Heart right ventricle (tissue), 16 donors: ENCODE results near the gene THSD7A. TPM values are rescaled to one million over a fixed set of nuclear protein-coding genes. Genes with fewer than 3 reads are reported as not detected.

Source experiments
- ATAC-seq, 8 donors: fragments of 200-7000 bp; cut with Tn5 transposase; one replicate each; pipeline ENCODE4 v1.9.1; 2020; ENCODE audit warnings: mild to moderate bottlenecking in 8 of 8, moderate library complexity in 8 of 8, moderate number of reproducible peaks in 1 of 8
- DNase-seq, 2 donors: peaks; one replicate each; pipeline ENCODE4 v3.0.0-alpha.2; 2020
- H3K27ac ChIP-seq, 10 donors: fragments of 200-600 bp; sonication (generic) in 2 of 10; one replicate each; pipeline versions ENCODE4 v1.5.0 to v1.8.0; 2020 to 2022; ENCODE audit warnings: mild to moderate bottlenecking in 3 of 10
- H3K27me3 ChIP-seq, 7 donors: fragments of 200-600 bp; one replicate each; pipeline ENCODE4 v1.8.0; 2021 to 2022; ENCODE audit warnings: mild to moderate bottlenecking in 2 of 7
- H3K36me3 ChIP-seq, 9 donors: fragments of 200-600 bp; sonication (generic) in 1 of 9; one replicate each; pipeline versions ENCODE4 v1.5.0 to v1.8.0; 2020 to 2022; ENCODE audit warnings: mild to moderate bottlenecking in 2 of 9
- H3K4me1 ChIP-seq, 9 donors: fragments of 200-600 bp; sonication (generic) in 1 of 9; one replicate each; pipeline versions ENCODE4 v1.5.0 to v1.8.0; 2020 to 2022; ENCODE audit warnings: mild to moderate bottlenecking in 4 of 9
- H3K4me3 ChIP-seq, 10 donors: fragments of 200-600 bp; sonication (generic) in 2 of 10; one replicate each; pipeline versions ENCODE4 v1.5.0 to v1.8.0; 2020 to 2022; ENCODE audit warnings: mild to moderate bottlenecking in 7 of 10, moderate library complexity in 2 of 10
- H3K9me3 ChIP-seq, 11 donors: fragments of 200-600 bp in 10 of 11; sonication (generic) in 2 of 11; one replicate each; pipeline versions ENCODE4 v1.5.0 to v1.8.0; 2013 to 2022; ENCODE audit warnings: mild to moderate bottlenecking in 2 of 11, control low read depth in 1 of 11, moderate library complexity in 1 of 11
- CTCF ChIP-seq, 9 donors: fragments of 200-600 bp; sonication (generic) in 2 of 9; IDR thresholded peaks; one replicate each; pipeline versions ENCODE4 v1.5.0 to v1.8.0; 2021 to 2022; ENCODE audit warnings: antibody characterized with exemption in 9 of 9, mild to moderate bottlenecking in 5 of 9, moderate library complexity in 1 of 9
- WGBS, 2 donors: extraction: QIAGEN DNeasy Blood & Tissue Kit; methylation state at CpG; one replicate each; pipeline ENCODE4 v1.1.7; 2013; ENCODE audit warnings: inconsistent platforms in 1 of 2; 5-methylcytosine and 5-hydroxymethylcytosine counted together
- intact Hi-C, 10 donors: fragments of 100-400 bp; cut with DNase I; formaldehyde crosslinking; loops; one replicate each; pipeline versions ENCODE4 v1.11.1 to v1.14.2; 2022
- polyA plus RNA-seq, 2 donors: library from polyadenylated mRNA; stranded (reverse); fragments of 200-250 nt; gene quantifications; one replicate each; pipeline ENCODE4 v1.2.3, GENCODE V29; 2013
- total RNA-seq, 10 donors: library from RNA; stranded (reverse); fragmentation: NEBNext Ultra II Directional in 3 of 10; extraction: Animal tissue kit (Norgen Biotek cat#: 25700) in 3 of 10; gene quantifications; one replicate each; pipeline versions ENCODE4 v1.2.1 to v1.2.4, GENCODE V29; 2021 to 2023
- donor health status: Arrhythmogenic right ventricular cardiomyopathy.
- donor health status: ischemic (EF 13 %, LVEDD 7.1; RV severe dilation, severe dysfunction).
- donor health status: healthy with polysubstance abuse.
- donor health status: DM: no; HTN: yes; CAD: no.
- donor health status: DM: no; HTN: no; CAD: no.
- donor health status: ischemic (EF 25% LVEDD 6.9; RV normal size, moderate dysfunction).
- donor health status: ischemic (EF 25% LVEDD 5.7; RV mildly dilated, moderate dysfunction).
- donor health status: healthy.
- donor health status: DM: yes; HTN: yes; CAD: no.
- donor health status: Ischemic cardiomyopathy.
- donor health status: ischemic (EF 35%, LVEDD 5.7; RV mildly dilated, moderate dysfunction).
- donor health status: nonischemic (EF 11% LVEDD 7.7; RV severe dilation, severe dysfunction).
- donor health status: DM: yes; HTN: yes; CAD: no.
- donor health status: PGD.
- donor health status: ischemic (EF 29% LVEDD 5.4; RV normal size, mild dysfunction).
- donor health status: nonischemic (EF 23%, LVEDD 6.1; RV moderate dilation, normal function).

THSD7A gene
- total and polyA plus RNA-seq, 12 donors, result 0.22 to 3.4 (median 1.2) TPM

- Histone ChIP-seq H3K36me3 (no peaks in the 10 kb centered on the region), H3K9me3 (no peaks in the 10 kb centered on the region), H3K27ac (no peak overlapping the region), H3K27me3 (no peaks in the 10 kb centered on the region), H3K4me1 (peaks cover 0 to 8% (median 0%) of the 10 kb centered on the region in 9 donors), H3K4me3 (no peak overlapping the region)
- intact Hi-C loops, result loop anchor here in 2 of 10 donors (5.0 to 10.0 kb wide), 2 partner anchors 404 to 891 kb away; partner anchors contain the start of gene THSD7A (in 1 of the 2)
- no peak for DNase-seq
- 95 to 96% methylated on average over 1 of the region's 1 CpG for WGBS, 2 donors
- no peak for ATAC-seq
- no peak for TF ChIP-seq CTCF (IDR thresholded peaks at IDR 0.05)
Observed at GRCh38 chr7:11430841-11431240, 401.2 kb downstream of the THSD7A start.

GRCh38 chr7:11430112-11430511 lies 401.9 kb downstream of the THSD7A start:
- WGBS, 2 donors, result 44 to 55% methylated on average over 2 of the region's 2 CpGs
- ATAC-seq (no peak), DNase-seq (no peak)
- Histone ChIP-seq H3K4me1 (peaks cover 0 to 8% (median 0%) of the 10 kb centered on the region in 9 donors), H3K27me3 (no peaks in the 10 kb centered on the region), H3K36me3 (no peaks in the 10 kb centered on the region), H3K27ac (no peak overlapping the region), H3K9me3 (no peaks in the 10 kb centered on the region), H3K4me3 (no peak overlapping the region)
- TF ChIP-seq CTCF (IDR thresholded peaks at IDR 0.05), result no peak
- intact Hi-C loops, result loop anchor here in 2 of 10 donors (5.0 to 10.0 kb wide), 2 partner anchors 405 to 892 kb away; partner anchors contain the start of gene THSD7A (in 1 of the 2)

- Histone ChIP-seq H3K36me3 (peaks cover 0 to under 1% (median 0%) of the 10 kb centered on the region in 9 donors), H3K4me3 (no peak overlapping the region), H3K27ac (no peak overlapping the region), H3K9me3 (no peaks in the 10 kb centered on the region), H3K27me3 (no peaks in the 10 kb centered on the region), H3K4me1 (peaks cover 0 to 8% (median 0%) of the 10 kb centered on the region in 9 donors)
- no peak for TF ChIP-seq CTCF (IDR thresholded peaks at IDR 0.05)
- WGBS, 2 donors, result 91 to 93% methylated on average over 6 of the region's 6 CpGs
- intact Hi-C loops, result loop anchor here (5.0 to 10.0 kb wide), 6 partner anchors 403 to 1066 kb away; partner anchors contain the start of gene THSD7A (in 3 of the 10)
- DNase-seq (no peak), ATAC-seq (no peak)
Observed at GRCh38 chr7:11428877-11429581, 403.0 kb downstream of the THSD7A start.

- no peak overlapping the region for H3K4me3 ChIP-seq
- peak in 1 of 2 donors; percentile 29 for DNase-seq
- intact Hi-C loops, result loop anchor here (2.0 to 10.0 kb wide), 7 partner anchors 405 to 1067 kb away; partner anchors contain the start of gene THSD7A (in 3 of the 10)
- H3K27me3 ChIP-seq, result no peaks in the 10 kb centered on the region
- no peaks in the 10 kb centered on the region for H3K9me3 ChIP-seq
- TF ChIP-seq CTCF (IDR thresholded peaks at IDR 0.05), result peak; percentile 41 to 89 (median 75)
- H3K4me1 ChIP-seq, result peaks cover 0 to 8% (median 0%) of the 10 kb centered on the region in 9 donors
- ATAC-seq, result peak in 1 of 8 donors; percentile 42
- H3K36me3 ChIP-seq, result peaks cover 0 to 5% (median 0%) of the 10 kb centered on the region in 9 donors
- H3K27ac ChIP-seq, result no peak overlapping the region
- 0% methylated on average over 1 of the region's 1 CpG for WGBS, 2 donors
Observed at GRCh38 chr7:11427686-11428273, 404.2 kb downstream of the THSD7A start.
